ENCODE measurements around the gene SLC4A11. TPM values are rescaled to one million over a fixed set of nuclear protein-coding genes. Genes with fewer than 3 reads are reported as not detected.

The SLC4A11 gene
- polyA plus RNA-seq, 1 donor (not counting 4 experiments of a cell fraction or from before 2014, with no cell fraction given), result 4.7 TPM

DNA sequence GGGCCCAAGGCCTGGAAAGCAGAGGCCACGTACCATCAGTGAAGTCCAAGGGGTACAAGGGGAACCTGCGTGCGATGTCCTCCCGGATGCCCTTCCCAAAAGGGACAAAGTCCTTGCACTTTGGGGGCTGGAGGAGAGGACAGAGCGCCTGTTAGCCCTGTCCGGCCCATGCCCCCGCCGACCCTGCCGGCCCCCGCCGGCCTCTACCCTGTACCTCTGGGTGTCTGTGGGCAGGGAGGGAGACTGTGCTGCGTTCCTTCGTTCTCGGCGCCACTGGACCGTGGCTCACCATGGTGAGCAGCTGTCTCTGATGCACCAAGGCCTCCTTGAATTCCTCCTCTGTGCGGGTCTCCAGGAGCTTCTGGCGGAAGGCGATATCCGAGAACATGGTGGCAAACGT is 7.9 kb downstream of the SLC4A11 start:
- H2AFZ ChIP-seq (ENCODE audit: control insufficient read depth, low read length), result no peak overlapping the region
- no peaks in the 10 kb centered on the region for H3K9me3 ChIP-seq (ENCODE audit: control insufficient read depth, low read depth, low read length)
- dilution Hi-C loops (cut with MboI; ENCODE audit: extremely low pct_ligation_motif_present, low sequenced_read_pairs), result no loop called here
- H3K4me3 ChIP-seq (ENCODE audit: control insufficient read depth in 2 of 3, extremely low read depth in 1 of 3, insufficient read depth in 2 of 3, low read depth in 1 of 3, low read length in 3 of 3), result no peak overlapping the region
- H3K79me2 ChIP-seq (ENCODE audit: control insufficient read depth, insufficient read depth, low read length), result no peaks in the 10 kb centered on the region
- H3K36me3 ChIP-seq (ENCODE audit: control insufficient read depth in 2 of 2, extremely low read depth in 1 of 2, insufficient read depth in 2 of 2, low read length in 2 of 2), result peaks cover 9 to 20% of the 10 kb centered on the region in 2 experiments
- no peaks in the 10 kb centered on the region for H3K27me3 ChIP-seq (ENCODE audit: control insufficient read depth, extremely low read depth, insufficient read depth, low read length)
- H3K9ac ChIP-seq (ENCODE audit: control insufficient read depth, extremely low read depth, insufficient read depth, low read length), result no peak overlapping the region
- DNase-seq (ENCODE audit: low read depth, low spot score) (no peak), FAIRE-seq (no peak)
- peaks cover 9% of the 10 kb centered on the region for H3K4me1 ChIP-seq (ENCODE audit: control insufficient read depth, extremely low read depth, insufficient read depth, low read length)
- no peak overlapping the region for H3K4me2 ChIP-seq (ENCODE audit: control insufficient read depth, extremely low read depth, insufficient read depth, low read depth, low read length)
- no peak overlapping the region for H3K27ac ChIP-seq (ENCODE audit: control insufficient read depth, insufficient read depth, low read length)
- no peak for TF ChIP-seq EZH2 (IDR thresholded peaks at IDR 0.05; ENCODE audit: low read length)
- TF ChIP-seq, protein P1, sequence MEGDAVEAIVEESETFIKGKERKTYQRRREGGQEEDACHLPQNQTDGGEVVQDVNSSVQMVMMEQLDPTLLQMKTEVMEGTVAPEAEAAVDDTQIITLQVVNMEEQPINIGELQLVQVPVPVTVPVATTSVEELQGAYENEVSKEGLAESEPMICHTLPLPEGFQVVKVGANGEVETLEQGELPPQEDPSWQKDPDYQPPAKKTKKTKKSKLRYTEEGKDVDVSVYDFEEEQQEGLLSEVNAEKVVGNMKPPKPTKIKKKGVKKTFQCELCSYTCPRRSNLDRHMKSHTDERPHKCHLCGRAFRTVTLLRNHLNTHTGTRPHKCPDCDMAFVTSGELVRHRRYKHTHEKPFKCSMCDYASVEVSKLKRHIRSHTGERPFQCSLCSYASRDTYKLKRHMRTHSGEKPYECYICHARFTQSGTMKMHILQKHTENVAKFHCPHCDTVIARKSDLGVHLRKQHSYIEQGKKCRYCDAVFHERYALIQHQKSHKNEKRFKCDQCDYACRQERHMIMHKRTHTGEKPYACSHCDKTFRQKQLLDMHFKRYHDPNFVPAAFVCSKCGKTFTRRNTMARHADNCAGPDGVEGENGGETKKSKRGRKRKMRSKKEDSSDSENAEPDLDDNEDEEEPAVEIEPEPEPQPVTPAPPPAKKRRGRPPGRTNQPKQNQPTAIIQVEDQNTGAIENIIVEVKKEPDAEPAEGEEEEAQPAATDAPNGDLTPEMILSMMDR (optimal IDR thresholded peaks at IDR 0.05 in 1 of 3, IDR thresholded peaks at IDR 0.05 in 1 of 3, conservative IDR thresholded peaks at IDR 0.05 in 1 of 3; ENCODE audit: extremely low read depth in 1 of 3, insufficient read depth in 2 of 3, low read length in 3 of 3), result no peak
- H3K9me1 ChIP-seq (ENCODE audit: control insufficient read depth, extremely low read depth, insufficient read depth, low read length), result peaks cover 2% of the 10 kb centered on the region
- H4K20me1 ChIP-seq (ENCODE audit: control insufficient read depth, extremely low read depth, insufficient read depth, low read length), result peaks cover 8% of the 10 kb centered on the region

GRCh38 chr20:3229798-3230197 is 9.2 kb downstream of the SLC4A11 start:
- dilution Hi-C loops (cut with MboI; ENCODE audit: extremely low pct_ligation_motif_present, low sequenced_read_pairs), result no loop called here
- FAIRE-seq, result no peak

More at GRCh38 chr20:3229798-3230197, 9.2 kb downstream of the SLC4A11 start:
- H2AFZ ChIP-seq (ENCODE audit: control insufficient read depth, low read length), result no peak overlapping the region
- no peak overlapping the region for H3K4me3 ChIP-seq (ENCODE audit: control insufficient read depth in 2 of 3, extremely low read depth in 1 of 3, insufficient read depth in 2 of 3, low read depth in 1 of 3, low read length in 3 of 3)
- H3K4me2 ChIP-seq (ENCODE audit: control insufficient read depth, extremely low read depth, insufficient read depth, low read depth, low read length), result no peak overlapping the region
- H3K27me3 ChIP-seq (ENCODE audit: control insufficient read depth, extremely low read depth, insufficient read depth, low read length), result no peaks in the 10 kb centered on the region
- no peaks in the 10 kb centered on the region for H4K20me1 ChIP-seq (ENCODE audit: control insufficient read depth, extremely low read depth, insufficient read depth, low read length)
- H3K9me1 ChIP-seq (ENCODE audit: control insufficient read depth, extremely low read depth, insufficient read depth, low read length), result no peaks in the 10 kb centered on the region
- H3K9ac ChIP-seq (ENCODE audit: control insufficient read depth, extremely low read depth, insufficient read depth, low read length), result no peak overlapping the region
- no peaks in the 10 kb centered on the region for H3K79me2 ChIP-seq (ENCODE audit: control insufficient read depth, insufficient read depth, low read length)
- H3K36me3 ChIP-seq (ENCODE audit: control insufficient read depth in 2 of 2, extremely low read depth in 1 of 2, insufficient read depth in 2 of 2, low read length in 2 of 2), result peaks cover 9 to 20% of the 10 kb centered on the region in 2 experiments
- H3K9me3 ChIP-seq (ENCODE audit: control insufficient read depth, low read depth, low read length), result no peaks in the 10 kb centered on the region
- TF ChIP-seq, protein P1 (optimal IDR thresholded peaks at IDR 0.05 in 1 of 3, IDR thresholded peaks at IDR 0.05 in 1 of 3, conservative IDR thresholded peaks at IDR 0.05 in 1 of 3; ENCODE audit: extremely low read depth in 1 of 3, insufficient read depth in 2 of 3, low read length in 3 of 3), result no peak
- no peak for TF ChIP-seq EZH2 (IDR thresholded peaks at IDR 0.05; ENCODE audit: low read length)
- no peak for DNase-seq (ENCODE audit: low read depth, low spot score)
- H3K4me1 ChIP-seq (ENCODE audit: control insufficient read depth, extremely low read depth, insufficient read depth, low read length), result peaks cover 6% of the 10 kb centered on the region
- H3K27ac ChIP-seq (ENCODE audit: control insufficient read depth, insufficient read depth, low read length), result no peak overlapping the region

Data from keratinocyte (primary cell).